Measurements from ENCODE around the gene ZNF503. TPM values are rescaled to one million over a fixed set of nuclear protein-coding genes. Genes with fewer than 3 reads are reported as not detected.
A peak's percentile ranks its signal among the peaks of the same experiment; 100 is the strongest.

The ZNF503 gene
- 1 to 10 TPM; 5.7 to 7.6 (median 6.6) TPM for total RNA-seq

- Histone ChIP-seq H3K27me3 (peaks cover 7% of the 10 kb centered on the region), H3K9me3 (no peaks in the 10 kb centered on the region), H3K4me3 (peak within 1 kb of the TSS; percentile 89), H3K4me1 (peaks cover 51% of the 10 kb centered on the region), H3K36me3 (peaks cover 11% of the 10 kb centered on the region), H3K27ac (peak within 1 kb of the TSS; percentile 97)
- DNase-seq (ENCODE audit: low spot score in 2 of 2) = peak; percentile 98 to 99
- TF ChIP-seq CTCF (IDR thresholded peaks at IDR 0.05) (peak; percentile 22 to 35), POLR2AphosphoS5 (IDR thresholded peaks at IDR 0.05) (peak; percentile 45 to 69 (median 64)), POLR2A (IDR thresholded peaks at IDR 0.05) (peak; percentile 61 to 96), EP300 (IDR thresholded peaks at IDR 0.05) (no peak)
- WGBS = under 1% methylated on average over 45 of the region's 88 CpGs
These were observed at the start of gene ZNF503 for GRCh38 chr10:75401569-75402485. Gene ZNF503, minus strand, starts transcription at chr10:75401764. Its CDS starts 345 bp downstream, at chr10:75401419.

GRCh38 chr10:75450644-75451640 lies 49.4 kb upstream of the ZNF503 start:
- no peak for DNase-seq (ENCODE audit: low spot score in 2 of 2)

GRCh38 chr10:75450075-75450445 lies 48.5 kb upstream of the ZNF503 start:
- Histone ChIP-seq H3K4me3 (no peak overlapping the region), H3K36me3 (no peaks in the 10 kb centered on the region), H3K27me3 (no peaks in the 10 kb centered on the region), H3K27ac (no peak overlapping the region), H3K9me3 (peaks cover 2% of the 10 kb centered on the region), H3K4me1 (no peaks in the 10 kb centered on the region)
- 77% methylated on average over 4 of the region's 4 CpGs for WGBS
- TF ChIP-seq POLR2AphosphoS5 (IDR thresholded peaks at IDR 0.05) = no peak
- TF ChIP-seq CTCF (IDR thresholded peaks at IDR 0.05) = no peak
- no peak for TF ChIP-seq POLR2A (IDR thresholded peaks at IDR 0.05)
- TF ChIP-seq EP300 (IDR thresholded peaks at IDR 0.05) = no peak
- DNase-seq (ENCODE audit: low spot score in 2 of 2) = no peak

More at GRCh38 chr10:75450644-75451640, 49.4 kb upstream of the ZNF503 start:
- no peaks in the 10 kb centered on the region for H3K4me1 ChIP-seq
- H3K4me3 ChIP-seq = no peak overlapping the region
- H3K27me3 ChIP-seq = no peaks in the 10 kb centered on the region
- WGBS = 85% methylated on average over 18 of the region's 18 CpGs
- H3K27ac ChIP-seq = no peak overlapping the region
- TF ChIP-seq POLR2A (IDR thresholded peaks at IDR 0.05) = no peak
- no peak for TF ChIP-seq EP300 (IDR thresholded peaks at IDR 0.05)
- TF ChIP-seq CTCF (IDR thresholded peaks at IDR 0.05) = no peak
- TF ChIP-seq POLR2AphosphoS5 (IDR thresholded peaks at IDR 0.05) = no peak
- H3K9me3 ChIP-seq = no peaks in the 10 kb centered on the region
- no peaks in the 10 kb centered on the region for H3K36me3 ChIP-seq

- H3K4me1 ChIP-seq = no peaks in the 10 kb centered on the region
- H3K36me3 ChIP-seq = no peaks in the 10 kb centered on the region
- DNase-seq (ENCODE audit: low spot score in 2 of 2) = no peak
- 78% methylated on average over 7 of the region's 7 CpGs for WGBS
- peaks cover 4% of the 10 kb centered on the region for H3K9me3 ChIP-seq
- H3K27ac ChIP-seq = no peak overlapping the region
- H3K27me3 ChIP-seq = no peaks in the 10 kb centered on the region
- H3K4me3 ChIP-seq = no peak overlapping the region
- no peak for TF ChIP-seq POLR2A (IDR thresholded peaks at IDR 0.05)
- TF ChIP-seq POLR2AphosphoS5 (IDR thresholded peaks at IDR 0.05) = no peak
- TF ChIP-seq EP300 (IDR thresholded peaks at IDR 0.05) = no peak
- no peak for TF ChIP-seq CTCF (IDR thresholded peaks at IDR 0.05)
These were observed 48.0 kb upstream of the ZNF503 start for GRCh38 chr10:75449382-75450074.
